HG02938 (cell line): ENCODE measurements around the gene TBL1XR1.
"Not testable (repeated sequence)": the region's sequence is repeated elsewhere in the genome, so short reads cannot be mapped to it uniquely, and the experiment has no call there.

ENCODE experiments used
- ATAC-seq: cut with Tn5 transposase; IDR thresholded peaks from one replicate; pipeline ENCODE4 v1.9.1; 2021; ENCODE audit warnings: mild to moderate bottlenecking, moderate library complexity; ENCODE audit not compliant: unreplicated experiment

TBL1XR1 gene

DNA sequence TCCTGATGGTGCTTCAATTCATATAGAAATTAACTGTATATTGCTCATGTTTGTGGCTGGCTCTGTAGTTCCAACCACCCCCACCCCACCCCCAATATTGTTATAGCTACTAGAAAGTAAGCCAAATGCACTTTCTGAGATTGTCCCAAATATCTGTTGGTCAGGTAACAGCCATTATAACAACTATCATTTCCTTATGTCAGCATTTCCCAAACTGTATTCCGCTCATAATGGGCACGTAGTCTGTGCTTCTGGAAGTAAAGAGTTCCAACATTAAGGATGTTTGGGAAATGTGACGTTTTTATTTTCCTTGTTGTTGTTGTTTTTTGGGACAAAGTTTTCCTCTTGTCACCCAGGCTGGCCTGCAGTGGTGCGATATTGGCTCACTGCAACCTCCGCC lies 12.2 kb upstream of the TBL1XR1 start:
- no peak for ATAC-seq

DNA sequence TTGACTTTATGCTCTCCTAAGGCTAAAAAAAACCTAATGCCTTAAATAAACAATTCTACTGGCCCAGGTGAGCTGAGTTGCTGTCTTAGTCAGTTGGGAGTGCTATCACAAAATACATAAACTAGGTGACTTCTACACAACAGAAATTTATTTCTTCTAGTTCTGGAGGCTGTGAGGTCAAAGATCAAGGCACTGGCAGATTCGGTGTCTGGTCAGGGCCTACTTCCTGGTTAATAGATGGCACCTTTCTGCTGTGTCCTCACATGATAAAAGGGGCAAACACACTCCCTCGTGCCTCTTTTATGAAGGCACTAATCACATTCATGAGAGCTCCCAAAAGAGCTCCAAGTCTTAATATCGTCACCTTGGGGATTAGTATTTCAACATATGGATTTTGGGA lies 11.5 kb upstream of the TBL1XR1 start:
- ATAC-seq: no peak

DNA sequence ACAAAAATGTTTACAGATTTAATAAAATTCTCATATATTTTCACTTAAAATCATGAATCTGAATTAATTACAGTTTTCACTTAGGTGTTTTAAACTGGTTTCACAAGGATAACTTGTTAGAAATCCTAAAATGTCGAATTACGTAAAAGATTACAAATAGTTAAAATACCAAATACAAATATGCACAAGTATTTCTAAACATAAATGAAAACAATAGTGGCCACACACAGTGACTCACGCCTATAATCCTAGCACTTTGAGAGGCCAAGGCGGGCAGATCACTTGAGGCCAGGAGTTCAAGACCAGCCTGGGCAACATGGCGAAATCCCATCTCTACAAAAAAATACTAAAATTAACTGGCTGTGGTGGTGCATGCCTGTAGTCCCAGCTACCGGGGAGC lies 10.9 kb upstream of the TBL1XR1 start:
- ATAC-seq: no peak

DNA sequence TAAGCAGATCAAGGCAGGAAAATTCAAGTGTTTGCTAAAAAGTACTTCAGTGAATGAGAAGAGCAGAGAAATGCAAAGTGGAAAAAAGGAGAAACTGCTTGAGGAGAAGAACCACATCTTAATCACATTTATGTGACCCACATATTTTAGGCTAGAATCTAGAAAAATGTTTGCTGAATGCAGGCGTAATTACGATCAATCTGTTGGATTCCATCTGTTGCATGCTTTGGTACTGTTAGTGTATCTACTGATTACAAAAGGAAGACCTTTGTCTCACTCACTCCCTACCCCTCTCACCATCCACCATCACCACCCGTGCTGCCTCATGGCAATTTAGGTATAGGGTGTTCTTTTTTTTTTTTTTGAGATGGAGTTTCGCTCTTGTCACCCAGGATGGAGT lies 9.7 kb upstream of the TBL1XR1 start:
- ATAC-seq: no peak

DNA sequence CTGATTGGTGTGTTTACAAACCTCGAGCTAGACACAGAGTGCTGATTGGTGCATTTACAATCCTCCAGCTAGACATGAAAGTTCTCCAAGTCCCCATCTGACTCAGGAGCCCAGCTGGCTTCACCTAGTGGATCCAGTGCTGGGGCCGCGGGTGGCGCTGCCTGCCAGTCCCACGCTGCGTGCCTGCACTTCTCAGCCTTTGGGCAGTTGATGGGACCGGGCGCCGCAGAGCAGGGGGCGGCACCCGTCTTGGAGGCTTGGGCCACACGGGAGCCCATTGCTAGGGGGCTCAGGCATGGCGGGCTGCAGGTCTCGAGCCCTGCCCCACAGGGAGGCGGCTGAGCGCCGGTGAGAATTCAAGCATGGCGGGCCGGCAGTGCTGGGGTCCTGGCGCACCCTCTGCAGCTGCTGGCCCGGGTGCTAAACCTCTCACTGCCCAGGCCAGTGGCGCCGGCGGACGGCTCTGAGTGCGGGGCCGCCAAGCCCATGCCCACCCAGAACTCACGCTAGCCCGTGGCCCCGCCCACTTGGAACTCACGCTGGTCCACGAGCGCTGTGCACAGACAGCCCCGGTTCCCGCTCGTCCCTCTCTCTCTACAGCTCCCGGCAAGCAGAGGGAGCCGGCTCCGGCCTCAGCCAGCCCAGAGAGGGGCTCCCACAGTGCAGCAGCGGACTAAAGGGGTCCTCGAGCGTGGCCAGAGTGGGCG lies 6.6 kb upstream of the TBL1XR1 start:
- no peak for ATAC-seq

DNA sequence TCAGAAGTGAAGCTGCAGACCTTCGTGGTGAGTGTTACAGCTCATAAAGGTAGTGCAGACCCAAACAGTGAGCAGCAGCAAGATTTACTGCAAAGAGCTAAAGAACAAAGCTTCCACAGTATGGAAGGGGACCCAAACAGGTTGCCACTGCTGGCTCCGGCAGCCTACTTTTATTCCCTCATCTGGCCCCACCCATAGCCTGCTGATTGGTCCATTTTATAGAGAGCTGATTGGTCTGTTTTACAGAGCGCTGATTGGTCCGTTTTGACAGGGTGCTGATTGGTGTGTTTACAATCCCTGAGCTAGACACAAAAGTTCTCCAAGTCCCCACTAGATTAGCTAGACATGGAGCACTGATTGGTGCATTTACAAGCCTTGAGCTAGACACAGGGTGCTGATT lies 5.7 kb upstream of the TBL1XR1 start:
- ATAC-seq: not testable (repeated sequence)

DNA sequence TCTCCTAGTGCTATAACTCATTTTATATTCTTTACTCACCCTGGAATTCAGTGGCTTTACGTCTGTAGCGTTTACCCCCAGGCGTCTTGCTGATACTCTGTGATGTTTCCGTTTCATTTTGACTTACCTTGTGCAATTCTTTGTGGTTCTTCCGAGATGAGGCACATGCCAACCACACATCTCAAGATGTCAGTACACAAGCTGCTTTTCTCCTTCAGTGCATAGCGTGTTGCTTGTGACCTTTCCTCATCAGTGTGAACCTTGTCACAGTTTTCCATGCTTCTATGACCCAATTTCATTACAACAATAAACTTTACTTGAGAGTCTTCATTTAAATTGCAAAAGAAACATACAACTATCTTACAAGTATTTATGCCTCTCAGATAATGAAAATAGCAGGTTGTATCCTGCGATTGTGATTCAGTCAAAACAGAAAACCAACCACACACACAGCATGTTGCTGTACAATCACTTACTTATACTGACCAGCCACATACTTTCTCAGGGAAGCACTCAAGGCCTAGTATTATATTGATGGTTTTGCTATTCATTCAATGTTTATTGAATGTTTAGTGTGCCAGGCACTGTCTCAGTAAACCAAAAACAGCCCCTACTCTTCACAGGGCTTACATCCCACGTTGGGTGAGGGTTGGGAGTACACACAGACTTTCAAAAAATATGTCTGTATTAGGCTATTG lies 4.6 kb upstream of the TBL1XR1 start:
- ATAC-seq: peak; percentile 74

DNA sequence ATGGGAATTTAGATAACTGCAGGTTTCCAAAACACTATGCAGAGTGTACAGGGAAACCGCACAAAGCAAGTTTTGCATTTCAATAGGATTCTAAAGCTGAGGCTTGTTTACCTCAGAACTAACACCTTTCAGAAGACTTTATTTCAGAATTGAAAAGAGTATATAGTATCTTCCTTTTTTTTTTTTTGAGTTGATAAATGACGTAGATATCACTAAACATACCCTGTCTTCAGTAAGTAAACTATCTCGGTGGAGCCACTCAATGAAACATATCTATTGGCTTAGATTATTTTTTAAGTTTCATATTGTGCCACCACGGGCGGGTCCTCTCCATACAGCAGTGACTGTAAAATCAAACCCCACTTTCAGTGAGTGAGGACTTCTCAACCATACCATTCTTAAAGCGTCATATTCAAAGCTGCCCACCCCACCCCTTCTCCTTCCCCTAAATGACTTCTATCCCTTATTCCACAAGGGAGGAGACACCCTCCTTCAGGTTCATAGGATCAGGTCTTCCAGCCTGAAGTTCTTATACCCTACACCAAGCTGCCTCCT lies 2.0 kb upstream of the TBL1XR1 start:
- ATAC-seq: no peak

DNA sequence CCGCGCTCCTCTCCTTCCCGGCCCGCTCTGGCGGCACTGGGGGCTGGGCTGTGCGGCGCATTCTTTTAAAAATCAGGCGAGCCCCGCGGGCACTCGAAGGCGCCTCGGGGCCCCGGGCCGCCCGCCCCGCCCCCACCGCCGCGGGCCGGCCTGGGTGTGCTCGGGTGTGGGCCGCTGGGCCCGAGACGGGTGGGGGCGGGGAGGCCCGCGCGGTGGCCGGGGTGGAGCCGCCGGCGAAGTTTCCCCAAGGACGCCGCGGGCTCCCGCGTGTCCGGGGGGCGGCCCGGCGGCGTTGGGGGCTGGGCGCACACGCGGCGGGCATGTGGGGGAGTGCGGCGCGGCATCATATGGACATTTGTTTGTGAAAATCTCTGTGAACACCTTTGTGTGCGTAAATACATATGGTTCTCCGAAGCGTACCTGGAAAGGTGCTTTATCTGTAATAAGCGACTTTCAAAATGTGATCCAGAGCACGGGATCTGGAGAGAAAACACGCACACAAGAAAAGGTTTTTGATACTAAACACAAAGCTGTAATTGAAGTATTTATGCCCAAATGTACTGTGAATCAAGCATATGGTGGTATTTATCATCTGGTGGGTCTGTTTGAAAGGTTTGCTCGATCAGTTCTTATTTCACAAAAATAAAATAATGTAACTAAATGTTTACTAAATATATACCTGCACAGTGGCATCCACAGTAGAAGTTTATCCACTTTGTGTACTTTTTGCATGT lies 612 bp upstream of the TBL1XR1 start:
- ATAC-seq: peak; percentile 19

DNA sequence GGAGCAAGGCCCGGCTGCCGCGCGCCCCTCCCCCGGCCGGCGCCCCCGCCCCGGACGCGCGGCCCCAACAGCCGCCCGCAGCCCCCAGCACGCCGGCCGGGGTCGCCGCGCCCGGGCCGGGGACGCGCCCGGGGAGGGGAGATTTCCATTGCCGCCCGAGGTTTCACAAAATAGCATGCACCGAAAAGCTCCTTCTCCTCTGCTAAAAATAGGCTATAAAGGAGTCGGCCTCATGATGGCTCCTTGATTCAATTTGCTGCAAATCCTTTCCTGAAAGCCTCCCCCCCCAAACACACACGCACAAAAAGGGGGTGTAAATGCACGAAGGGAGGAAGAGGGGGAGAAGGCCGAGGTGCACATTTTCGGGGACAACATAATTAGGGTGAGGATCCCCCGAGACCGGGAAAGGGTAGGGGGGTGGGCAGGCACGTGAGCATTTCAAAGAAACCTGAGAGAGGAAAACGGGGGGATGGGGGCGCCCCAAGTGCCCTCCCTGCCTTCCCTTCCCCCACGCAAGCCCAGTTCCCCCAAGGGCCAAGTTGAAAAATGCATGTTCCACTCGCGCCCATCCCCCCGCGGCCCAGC lies 734 bp downstream of the TBL1XR1 start:
- ATAC-seq: no peak

DNA sequence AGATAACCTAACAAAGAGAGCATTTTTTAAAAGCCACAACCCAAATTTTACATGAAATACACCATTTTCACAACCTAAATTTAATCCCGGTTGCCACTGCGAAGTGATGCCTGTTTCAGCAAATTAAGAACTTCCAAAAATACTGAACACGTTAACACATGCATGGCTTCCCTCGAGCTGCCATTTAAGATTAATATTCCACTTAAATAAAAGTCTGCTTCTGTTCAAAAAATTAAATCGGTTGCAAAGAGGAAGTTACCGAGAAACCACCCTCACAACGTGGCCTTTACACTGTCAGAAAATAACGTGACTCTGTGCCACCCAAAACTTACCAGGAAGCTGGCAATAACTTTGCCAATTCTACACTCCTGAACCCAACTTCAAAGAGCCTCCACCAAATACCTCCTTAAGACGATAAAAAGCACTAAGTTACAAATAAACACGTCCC lies 1.2 kb downstream of the TBL1XR1 start:
- no peak for ATAC-seq

DNA sequence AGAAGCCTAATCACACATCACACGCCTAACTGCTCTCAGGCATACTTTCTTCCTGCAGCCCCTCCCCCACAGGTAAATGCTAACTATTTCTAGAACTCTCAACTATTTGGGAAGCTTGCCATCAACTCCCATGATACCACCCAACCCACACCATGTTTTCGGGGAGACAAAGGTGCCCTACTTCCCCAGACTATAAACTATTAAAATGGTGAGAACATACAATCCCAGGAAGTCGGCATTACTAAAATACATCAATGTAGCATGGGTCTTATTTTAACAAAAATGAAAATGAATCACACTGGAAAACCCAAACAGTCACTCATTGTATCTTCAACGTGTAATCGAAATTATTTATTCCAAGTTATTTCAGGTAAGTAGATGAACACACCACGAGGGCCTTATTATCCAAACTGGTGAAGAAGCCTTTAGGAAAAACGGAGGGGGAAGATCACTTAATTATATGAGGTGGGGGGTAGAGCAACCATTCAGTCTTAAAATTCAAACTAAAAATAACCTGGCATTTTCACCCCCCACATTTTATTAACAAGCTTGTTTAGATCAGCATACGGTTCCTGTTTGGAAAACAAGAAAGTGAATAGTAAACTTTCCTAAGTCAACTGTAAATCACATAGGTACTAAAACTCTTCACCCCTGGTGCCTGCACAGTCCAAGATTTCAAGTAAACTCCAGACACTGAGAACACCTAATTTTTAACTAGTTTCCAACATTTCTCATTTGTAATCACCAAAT lies 1.9 kb downstream of the TBL1XR1 start:
- ATAC-seq: no peak

DNA sequence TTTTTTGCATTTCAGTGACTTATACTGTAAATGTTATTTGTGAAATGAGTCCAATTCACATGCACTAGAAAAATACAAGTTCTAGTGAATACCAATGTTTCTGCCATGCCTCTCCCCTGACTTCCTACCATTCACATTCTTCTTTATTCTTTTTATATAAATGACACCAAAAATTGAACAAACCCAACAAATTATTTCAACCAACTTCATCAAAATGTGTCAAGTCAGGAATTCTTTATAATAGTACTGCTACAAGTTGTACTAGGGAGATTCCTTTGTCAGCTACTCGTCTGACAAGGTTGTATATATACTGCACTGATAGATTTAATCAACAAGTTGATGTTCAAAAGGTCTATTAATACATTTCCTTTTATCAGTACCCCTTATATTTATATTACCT lies 3.0 kb downstream of the TBL1XR1 start:
- ATAC-seq: no peak

DNA sequence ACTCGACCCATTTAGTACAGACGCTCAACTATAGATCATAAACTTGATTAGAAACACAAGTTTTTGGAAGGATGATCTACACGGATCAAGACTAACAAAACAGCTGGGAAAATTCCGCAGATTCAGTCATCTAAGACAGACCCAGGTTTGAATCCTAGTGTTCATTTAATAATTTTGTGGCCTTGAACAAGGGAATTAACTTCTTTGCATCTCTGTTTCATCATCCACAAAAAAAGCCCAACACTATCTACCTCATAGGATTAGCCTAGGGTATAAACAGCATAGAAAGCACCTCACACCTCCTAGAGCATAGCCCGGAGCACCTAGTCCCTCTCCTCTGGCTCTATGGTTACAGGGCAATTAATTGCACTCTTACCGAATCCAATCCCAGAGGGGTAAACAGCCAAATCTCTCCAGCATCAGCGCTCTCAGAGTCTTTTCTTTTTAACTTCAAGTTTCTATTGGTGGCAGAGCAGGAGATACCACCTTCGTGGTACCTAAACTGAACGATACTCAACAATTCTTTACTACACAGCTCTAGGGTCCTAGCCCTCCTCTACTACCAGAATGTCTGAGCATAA lies 3.5 kb downstream of the TBL1XR1 start:
- no peak for ATAC-seq

DNA sequence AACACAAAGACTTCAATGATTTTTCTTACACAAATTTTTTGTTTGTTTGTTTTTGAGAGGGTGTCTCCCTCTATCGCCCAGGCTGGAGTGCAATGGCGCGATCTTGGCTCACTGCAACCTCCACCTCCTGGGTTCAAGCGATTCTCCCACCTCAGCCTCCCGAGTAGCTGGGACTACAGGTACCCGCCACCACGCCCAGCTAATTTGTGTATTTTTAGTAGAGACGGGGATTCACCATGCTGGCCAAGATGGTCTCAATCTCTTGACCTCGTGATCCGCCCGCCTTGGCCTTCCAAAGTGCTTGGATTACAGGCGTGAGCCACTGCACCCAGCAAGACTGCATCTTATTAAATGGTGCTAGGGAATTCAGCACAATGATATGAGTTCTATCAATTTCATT lies 4.0 kb downstream of the TBL1XR1 start:
- ATAC-seq: not testable (repeated sequence)

DNA sequence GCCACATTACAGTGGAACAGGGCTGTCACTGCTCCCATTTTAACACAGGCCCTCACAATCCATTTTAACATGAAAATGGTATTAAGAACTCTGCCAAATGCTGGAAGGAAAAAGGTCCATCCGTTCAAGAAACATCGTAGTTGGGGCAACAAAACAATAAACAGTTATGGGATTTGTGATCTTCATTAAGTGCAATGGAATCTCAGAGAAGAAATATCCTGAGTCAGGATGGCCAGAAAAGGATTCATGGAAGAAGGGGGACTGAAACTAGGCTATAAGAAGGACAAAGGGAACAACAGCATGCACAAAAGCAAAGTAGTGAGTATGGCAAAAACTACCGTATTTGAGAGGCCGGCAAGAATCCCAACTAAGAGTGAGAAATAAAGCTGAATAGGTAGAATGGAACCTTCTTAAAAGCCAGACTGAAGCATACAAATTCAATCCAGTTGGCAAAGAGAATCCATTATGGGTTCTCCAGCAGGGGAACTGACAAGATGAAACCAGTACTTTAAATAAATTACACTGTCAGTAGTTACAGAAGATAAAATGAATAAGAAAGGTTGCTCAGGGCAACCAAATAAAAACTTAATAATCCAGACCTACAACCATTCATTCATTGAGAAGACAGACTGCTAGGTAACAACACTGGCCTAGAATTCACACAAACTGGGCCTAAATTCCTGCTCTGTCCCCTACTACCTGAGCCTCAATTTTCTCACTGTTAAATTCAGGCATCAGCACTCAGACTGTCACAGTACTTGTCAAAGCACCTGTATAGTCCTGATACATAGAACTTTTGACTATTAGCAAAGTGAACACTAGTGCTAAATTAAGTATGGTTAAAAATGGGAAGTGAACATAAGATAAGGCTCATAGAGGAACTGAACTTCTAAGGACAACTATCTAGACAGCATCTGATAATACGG lies 6.3 kb downstream of the TBL1XR1 start:
- no peak for ATAC-seq

DNA sequence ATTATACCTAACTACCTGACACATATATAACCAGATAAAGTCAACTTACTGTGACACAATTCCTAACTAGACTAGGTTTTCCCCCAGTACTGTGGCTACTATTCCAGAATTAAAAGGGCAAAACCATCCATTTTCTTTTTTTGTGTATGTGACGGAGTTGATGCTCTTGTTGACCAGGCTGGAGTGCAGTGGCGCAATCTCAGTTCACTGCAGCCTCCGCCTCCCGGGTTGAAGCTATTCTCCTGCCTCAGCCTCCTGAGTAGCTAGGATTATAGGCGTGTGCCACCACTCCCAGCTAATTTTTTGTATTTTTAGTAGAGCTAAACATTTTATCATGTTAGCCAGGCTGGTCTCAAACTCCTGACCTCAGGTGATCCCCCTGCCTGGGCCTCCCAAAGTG lies 7.1 kb downstream of the TBL1XR1 start:
- ATAC-seq: not testable (repeated sequence)

DNA sequence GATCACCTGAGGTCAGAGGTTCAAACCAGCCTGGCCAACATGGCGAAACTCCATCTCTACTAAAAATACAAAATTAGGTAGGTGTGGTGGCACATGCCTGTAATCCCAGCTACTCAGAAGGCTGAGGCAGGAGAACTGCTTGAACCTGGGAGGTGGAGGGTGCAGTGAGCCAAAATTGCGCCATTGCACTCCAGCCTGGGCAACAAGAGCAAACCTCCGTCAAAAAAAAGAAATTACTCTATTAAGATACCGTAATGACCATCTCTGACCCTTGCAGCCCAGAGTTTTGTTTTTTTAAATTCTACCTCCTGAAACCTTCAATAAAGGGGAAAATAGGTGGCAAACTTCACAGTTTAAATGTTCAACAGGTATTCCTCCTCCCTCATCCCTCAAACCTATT lies 9.0 kb downstream of the TBL1XR1 start:
- ATAC-seq: not testable (repeated sequence)

DNA sequence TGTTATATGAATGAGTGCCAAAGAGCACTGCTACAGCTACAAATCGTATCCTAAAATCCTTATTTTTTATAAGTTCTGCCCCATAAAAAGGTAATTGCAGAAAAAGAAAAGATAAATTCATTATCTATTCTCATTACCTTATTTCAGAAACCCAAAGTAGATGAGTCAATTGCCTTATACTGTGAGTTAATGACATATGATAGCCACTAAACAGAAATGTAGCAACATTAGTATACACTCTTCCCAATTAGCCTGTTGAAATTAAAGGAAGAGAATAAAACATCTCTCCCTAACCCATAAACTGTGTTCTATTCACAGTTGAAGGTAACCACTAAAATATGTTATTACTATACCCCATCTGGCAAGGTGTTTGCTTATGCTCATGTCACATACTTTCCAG lies 11.0 kb downstream of the TBL1XR1 start:
- no peak for ATAC-seq
